Measurements from ENCODE around the gene VTI1A. TPM values are rescaled to one million over a fixed set of nuclear protein-coding genes. Genes with fewer than 3 reads are reported as not detected.
A peak's percentile ranks its signal among the peaks of the same experiment; 100 is the strongest.

Gene VTI1A
- total RNA-seq, 1 donor from 2014 or later: 34.6 TPM

- TF ChIP-seq, protein P1, sequence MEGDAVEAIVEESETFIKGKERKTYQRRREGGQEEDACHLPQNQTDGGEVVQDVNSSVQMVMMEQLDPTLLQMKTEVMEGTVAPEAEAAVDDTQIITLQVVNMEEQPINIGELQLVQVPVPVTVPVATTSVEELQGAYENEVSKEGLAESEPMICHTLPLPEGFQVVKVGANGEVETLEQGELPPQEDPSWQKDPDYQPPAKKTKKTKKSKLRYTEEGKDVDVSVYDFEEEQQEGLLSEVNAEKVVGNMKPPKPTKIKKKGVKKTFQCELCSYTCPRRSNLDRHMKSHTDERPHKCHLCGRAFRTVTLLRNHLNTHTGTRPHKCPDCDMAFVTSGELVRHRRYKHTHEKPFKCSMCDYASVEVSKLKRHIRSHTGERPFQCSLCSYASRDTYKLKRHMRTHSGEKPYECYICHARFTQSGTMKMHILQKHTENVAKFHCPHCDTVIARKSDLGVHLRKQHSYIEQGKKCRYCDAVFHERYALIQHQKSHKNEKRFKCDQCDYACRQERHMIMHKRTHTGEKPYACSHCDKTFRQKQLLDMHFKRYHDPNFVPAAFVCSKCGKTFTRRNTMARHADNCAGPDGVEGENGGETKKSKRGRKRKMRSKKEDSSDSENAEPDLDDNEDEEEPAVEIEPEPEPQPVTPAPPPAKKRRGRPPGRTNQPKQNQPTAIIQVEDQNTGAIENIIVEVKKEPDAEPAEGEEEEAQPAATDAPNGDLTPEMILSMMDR (IDR thresholded peaks at IDR 0.05; ENCODE audit: unreplicated experiment): no peak
- Mint-ChIP-seq H3K27ac (peak overlapping the region; percentile 89), H3K27me3 (ENCODE audit: low read depth) (no peaks in the 10 kb centered on the region), H3K4me3 (no peak overlapping the region), H3K36me3 (peaks cover 2% of the 10 kb centered on the region), H3K4me1 (peaks cover 36% of the 10 kb centered on the region), H3K9me3 (no peaks in the 10 kb centered on the region)
- peak in 1 of 2 experiments; percentile 38 for DNase-seq (ENCODE audit: low spot score in 2 of 2, unreplicated experiment in 2 of 2)
Measured at GRCh38 chr10:112803961-112804401, 357.0 kb downstream of the VTI1A start.

DNA sequence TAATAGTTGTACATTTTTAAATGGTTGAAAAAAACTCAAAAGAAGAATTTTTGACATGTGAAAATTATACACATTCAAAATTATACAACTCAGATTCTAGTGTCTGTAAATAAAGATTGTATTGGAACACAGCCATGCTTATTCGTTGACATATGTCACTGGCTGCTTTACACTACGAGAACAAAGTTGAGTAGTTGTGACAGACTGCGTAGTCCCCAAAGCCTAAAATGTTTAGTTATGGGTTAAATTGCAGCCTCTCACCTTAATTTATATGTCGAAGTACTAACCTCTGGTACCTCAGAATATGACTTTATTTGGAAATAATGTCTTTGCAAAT lies 358.2 kb downstream of the VTI1A start:
- Mint-ChIP-seq H3K36me3 (peaks cover 2% of the 10 kb centered on the region), H3K27me3 (ENCODE audit: low read depth) (no peaks in the 10 kb centered on the region), H3K9me3 (no peaks in the 10 kb centered on the region), H3K4me3 (no peak overlapping the region), H3K4me1 (peaks cover 39% of the 10 kb centered on the region), H3K27ac (peak overlapping the region; percentile 21)
- TF ChIP-seq, protein P1 (IDR thresholded peaks at IDR 0.05; ENCODE audit: unreplicated experiment): no peak
- DNase-seq (ENCODE audit: low spot score in 2 of 2, unreplicated experiment in 2 of 2): no peak

GRCh38 chr10:112805701-112806100 lies 358.7 kb downstream of the VTI1A start:
- no peaks in the 10 kb centered on the region for H3K9me3 Mint-ChIP-seq
- H3K36me3 Mint-ChIP-seq: peaks cover 2% of the 10 kb centered on the region
- TF ChIP-seq, protein P1 (IDR thresholded peaks at IDR 0.05; ENCODE audit: unreplicated experiment): no peak
- no peaks in the 10 kb centered on the region for H3K27me3 Mint-ChIP-seq (ENCODE audit: low read depth)
- peak in 1 of 2 experiments; percentile 29 for DNase-seq (ENCODE audit: low spot score in 2 of 2, unreplicated experiment in 2 of 2)
- H3K4me1 Mint-ChIP-seq: peaks cover 43% of the 10 kb centered on the region
- H3K27ac Mint-ChIP-seq: peak overlapping the region; percentile 39
- no peak overlapping the region for H3K4me3 Mint-ChIP-seq

DNA sequence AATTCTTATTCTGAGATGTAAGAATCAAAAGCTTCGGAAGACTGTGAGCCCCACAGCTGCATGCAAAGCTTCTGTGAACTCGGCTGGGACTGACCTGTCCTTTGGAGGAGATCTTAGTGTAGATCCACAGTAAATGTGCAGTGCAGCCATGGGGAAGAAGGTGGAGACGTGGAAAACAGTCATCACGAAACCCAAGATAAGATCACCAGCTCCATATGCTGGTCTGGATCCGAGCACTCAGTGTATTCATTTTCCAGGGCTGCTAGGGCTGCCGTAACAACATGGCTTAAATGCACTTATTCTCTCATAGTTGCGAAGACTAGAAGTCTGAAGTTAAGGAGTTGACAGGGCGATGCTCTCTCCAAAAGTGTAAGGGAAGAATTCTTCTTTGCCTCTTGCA lies 360.0 kb downstream of the VTI1A start:
- Mint-ChIP-seq H3K4me3 (no peak overlapping the region), H3K27me3 (ENCODE audit: low read depth) (no peaks in the 10 kb centered on the region), H3K27ac (peak overlapping the region; percentile 50), H3K4me1 (peaks cover 47% of the 10 kb centered on the region), H3K9me3 (no peaks in the 10 kb centered on the region), H3K36me3 (peaks cover 2% of the 10 kb centered on the region)
- TF ChIP-seq, protein P1 (IDR thresholded peaks at IDR 0.05; ENCODE audit: unreplicated experiment): no peak
- peak in 1 of 2 experiments; percentile 28 for DNase-seq (ENCODE audit: low spot score in 2 of 2, unreplicated experiment in 2 of 2)

DNA sequence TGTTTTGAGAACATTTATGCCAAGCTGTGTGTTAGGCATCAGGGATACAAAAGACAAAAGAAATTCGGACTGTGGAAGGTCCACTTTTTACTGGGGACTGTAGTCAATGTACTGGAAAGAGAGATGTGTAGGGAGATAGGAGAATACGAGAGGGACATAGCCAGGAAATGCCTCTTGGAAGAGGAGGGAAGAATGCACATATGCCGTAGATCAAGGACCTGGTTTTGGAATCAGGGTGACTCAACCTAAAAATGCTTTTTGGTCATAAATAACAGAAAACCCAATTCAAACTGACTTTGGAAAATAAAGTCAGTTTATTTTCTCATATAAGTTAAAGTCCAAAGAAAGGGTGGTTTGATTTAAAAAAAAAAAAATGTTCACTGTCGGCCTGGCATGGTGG lies 362.7 kb downstream of the VTI1A start:
- Mint-ChIP-seq H3K36me3 (peaks cover 2% of the 10 kb centered on the region), H3K27ac (peak overlapping the region; percentile 77), H3K27me3 (ENCODE audit: low read depth) (no peaks in the 10 kb centered on the region), H3K9me3 (no peaks in the 10 kb centered on the region), H3K4me1 (peaks cover 62% of the 10 kb centered on the region), H3K4me3 (no peak overlapping the region)
- no peak for DNase-seq (ENCODE audit: low spot score in 2 of 2, unreplicated experiment in 2 of 2)
- TF ChIP-seq, protein P1 (IDR thresholded peaks at IDR 0.05; ENCODE audit: unreplicated experiment): no peak

- peak in 1 of 2 experiments; percentile 35 for DNase-seq (ENCODE audit: low spot score in 2 of 2, unreplicated experiment in 2 of 2)
- TF ChIP-seq, protein P1 (IDR thresholded peaks at IDR 0.05; ENCODE audit: unreplicated experiment): no peak
- Mint-ChIP-seq H3K27me3 (ENCODE audit: low read depth) (no peaks in the 10 kb centered on the region), H3K27ac (peak overlapping the region; percentile 97), H3K9me3 (no peaks in the 10 kb centered on the region), H3K36me3 (peaks cover 2% of the 10 kb centered on the region), H3K4me3 (peak overlapping the region; percentile 33), H3K4me1 (peaks cover 69% of the 10 kb centered on the region)
Measured at GRCh38 chr10:112810711-112811151, 363.7 kb downstream of the VTI1A start.
